NOMO-1 (cell line): ENCODE data around the gene PRDM16.

Source experiments
- DNase-seq, 2 experiments: peaks; one replicate each; lab custom pipeline; 2025; ENCODE audit not compliant: unreplicated experiment in 2 of 2; lab: John Stamatoyannopoulos, UW

Gene PRDM16

DNA sequence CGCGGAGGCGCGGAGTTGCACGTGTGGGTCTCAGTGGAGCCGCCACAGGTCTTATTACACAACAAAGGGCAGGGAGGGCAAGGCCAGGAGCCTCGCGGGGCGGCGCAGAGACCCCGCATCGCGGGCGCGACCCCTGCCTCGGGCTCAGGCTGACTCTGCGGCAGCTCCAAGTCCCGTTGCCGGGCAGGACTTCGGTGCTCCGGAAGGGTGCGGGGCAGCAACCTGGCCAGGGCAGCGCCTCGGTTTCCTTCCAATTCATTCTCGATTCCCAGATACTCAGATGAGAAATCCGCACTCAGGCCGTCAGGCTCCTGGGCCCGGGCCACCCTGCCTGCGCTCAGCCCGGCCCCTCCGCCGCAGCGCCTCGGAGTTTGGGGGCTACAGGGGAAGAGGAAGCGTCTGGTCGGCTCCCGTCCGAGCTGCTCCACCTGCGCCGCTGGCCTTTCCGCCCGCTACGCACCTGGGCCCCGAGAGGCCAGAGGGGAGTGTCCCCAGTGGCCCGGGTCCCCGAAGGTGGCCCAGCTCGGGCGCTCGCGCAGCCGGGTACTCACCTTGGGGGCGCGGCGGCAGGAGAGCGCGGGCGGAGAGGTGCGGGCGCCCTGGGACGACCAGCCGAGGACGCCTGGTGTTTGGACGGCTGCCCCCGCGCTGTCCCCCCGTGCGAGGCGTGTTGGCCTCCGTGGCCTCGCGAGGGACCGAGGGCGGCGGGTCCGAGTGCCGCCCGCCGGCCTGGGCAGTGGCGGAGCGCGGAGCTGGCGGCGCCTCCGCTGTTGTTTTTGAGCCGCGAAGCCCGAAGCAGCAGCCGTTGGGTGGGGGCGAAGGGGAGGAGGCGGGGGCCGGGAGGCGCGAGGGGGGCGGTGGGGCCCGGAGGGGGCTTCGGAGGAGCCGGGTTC lies 1.1 kb upstream of the PRDM16 start:
- DNase-seq, result no peak

DNA sequence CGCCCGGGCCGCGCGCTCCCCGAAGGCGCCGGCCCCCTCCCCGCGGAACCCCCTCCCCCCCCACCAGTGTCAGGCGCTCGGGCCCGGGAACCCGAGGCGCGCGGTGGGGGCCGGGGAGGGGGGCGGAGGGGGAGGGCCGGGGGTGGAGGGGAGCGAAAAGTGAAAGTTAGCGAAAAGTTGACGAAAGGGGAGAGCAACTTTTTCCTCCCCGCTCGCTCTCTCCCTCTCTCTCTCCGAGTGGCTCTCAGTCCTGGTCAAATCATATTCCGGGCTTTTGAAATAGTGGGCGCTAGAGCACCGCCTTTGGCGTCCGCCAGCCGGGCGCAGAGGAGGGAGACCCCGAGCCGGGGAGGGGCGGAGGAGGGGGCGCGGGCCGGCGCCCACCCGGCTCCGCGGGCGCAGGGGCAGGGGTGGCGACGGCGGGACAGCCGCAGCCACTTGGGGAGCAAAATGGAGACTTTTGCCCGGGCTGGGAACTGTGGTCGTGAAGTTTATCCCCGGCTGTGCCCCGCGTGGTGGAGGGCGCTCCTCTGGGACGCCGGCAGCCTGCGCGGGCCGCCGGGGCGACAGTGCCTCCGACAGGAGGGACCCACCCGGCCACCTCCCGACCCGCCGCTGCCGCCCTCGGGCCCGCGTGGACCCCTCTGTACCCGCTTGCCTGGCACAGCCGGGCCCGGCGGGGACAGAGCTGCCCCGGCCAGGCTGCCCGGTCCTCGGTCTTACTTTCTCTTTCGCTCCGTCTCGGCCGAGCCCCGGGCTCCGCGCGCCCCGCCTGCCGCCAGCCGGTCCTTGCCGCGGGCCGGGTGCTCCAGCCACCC lies 697 bp downstream of the PRDM16 start:
- peak; percentile 17 to 27 for DNase-seq

DNA sequence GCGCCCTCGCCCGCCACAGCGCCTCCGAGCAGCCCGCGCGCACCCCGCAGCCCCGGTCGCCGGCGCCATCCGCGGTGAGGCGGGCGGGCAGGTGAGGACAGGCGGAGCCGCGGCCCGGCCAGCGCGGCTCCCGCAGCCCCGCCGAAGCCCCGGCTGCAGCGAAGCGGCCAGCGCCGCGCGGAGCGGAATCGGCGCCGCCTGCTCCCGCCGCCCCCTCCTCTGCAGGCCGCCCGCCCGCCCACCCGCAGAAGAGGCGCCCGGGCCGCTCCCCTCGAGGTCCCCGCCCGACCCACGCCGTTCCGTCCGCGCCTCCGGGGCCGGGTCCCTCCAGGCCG lies 1.3 kb downstream of the PRDM16 start:
- no peak for DNase-seq

DNA sequence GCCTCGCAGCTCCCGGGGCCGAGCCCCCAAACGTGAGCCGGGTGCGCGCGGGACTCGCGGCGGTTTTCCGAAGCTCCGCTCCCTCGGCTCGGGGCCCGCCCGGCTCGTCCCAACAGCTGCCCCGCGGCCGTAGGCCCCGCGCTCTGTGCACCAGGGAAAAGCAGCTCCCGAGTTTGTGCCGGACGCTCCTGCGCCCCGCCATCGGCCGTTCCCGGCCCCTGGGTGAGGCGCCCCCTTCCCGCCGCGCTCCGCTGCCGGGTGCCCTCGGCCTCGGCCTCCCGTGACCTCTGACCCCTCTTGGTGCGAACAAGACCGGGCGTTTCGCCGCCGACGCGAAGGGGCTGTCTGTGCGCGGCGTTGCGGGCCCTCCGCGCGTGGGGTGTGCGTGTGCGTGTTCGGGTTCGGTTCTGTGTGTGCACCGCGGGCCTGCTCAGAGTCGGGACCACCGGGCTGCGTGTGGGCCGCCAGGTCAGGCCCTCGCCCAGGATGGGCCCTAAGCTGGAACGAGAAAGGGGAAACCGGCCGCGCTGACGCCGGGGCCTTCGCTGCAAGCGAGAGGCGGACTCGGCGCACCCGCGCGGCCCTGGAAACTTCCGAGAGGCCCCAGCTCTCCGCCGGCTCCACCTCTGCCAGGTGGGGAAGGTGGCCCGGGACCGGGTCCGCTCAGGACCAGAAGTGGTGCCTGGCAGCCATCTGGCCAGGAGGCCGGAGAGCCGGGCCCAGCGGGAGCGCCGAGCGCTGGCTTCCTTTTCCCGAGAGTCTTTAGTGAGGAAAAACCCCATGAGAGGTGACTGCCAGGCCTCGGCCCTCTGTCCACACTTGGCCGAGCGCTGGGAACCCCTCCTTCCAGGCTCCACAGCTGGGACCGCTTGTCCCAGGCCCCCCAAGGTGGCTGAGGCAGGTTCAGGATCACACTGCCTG lies 1.9 kb downstream of the PRDM16 start:
- no peak for DNase-seq

DNA sequence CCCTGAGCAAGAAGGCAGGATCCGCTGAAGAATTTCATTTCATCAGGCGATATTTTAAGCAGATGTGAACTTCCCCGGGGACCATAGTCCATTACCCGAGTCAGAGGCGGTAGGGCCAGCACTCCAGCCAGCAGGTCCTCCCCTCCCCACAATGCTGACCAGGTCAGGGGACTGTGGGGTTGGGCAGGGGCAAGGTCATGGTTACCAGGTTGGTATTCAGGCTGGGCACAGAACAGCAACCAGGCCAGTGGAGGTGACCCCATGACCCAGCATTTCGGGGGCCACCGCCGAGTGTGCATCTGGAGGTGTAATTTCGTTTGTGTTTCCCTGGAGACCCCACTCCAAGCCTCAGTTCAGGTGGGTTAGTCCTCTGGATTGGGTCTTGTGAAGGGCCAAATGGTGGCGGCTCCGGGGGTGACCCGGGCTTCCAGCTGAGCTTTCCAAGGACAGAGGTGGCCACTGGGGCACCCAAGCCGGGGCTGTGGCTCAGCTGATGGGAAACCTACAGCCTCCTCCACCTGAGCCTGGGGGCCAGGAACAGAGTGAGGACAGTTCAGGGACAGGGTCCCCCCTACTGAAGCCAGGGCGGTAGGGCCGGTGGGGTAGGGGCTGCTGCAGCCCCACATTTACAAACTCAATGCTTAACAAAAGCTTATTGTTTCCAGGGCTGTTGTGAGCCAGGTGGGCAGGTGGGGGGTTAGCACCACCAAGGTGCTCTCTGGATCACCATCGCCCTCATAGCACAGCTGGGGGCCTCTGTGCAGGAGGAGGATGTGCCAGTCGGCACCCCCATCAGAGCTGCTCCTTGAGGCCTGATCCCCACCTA lies 2.8 kb downstream of the PRDM16 start:
- DNase-seq, result no peak

DNA sequence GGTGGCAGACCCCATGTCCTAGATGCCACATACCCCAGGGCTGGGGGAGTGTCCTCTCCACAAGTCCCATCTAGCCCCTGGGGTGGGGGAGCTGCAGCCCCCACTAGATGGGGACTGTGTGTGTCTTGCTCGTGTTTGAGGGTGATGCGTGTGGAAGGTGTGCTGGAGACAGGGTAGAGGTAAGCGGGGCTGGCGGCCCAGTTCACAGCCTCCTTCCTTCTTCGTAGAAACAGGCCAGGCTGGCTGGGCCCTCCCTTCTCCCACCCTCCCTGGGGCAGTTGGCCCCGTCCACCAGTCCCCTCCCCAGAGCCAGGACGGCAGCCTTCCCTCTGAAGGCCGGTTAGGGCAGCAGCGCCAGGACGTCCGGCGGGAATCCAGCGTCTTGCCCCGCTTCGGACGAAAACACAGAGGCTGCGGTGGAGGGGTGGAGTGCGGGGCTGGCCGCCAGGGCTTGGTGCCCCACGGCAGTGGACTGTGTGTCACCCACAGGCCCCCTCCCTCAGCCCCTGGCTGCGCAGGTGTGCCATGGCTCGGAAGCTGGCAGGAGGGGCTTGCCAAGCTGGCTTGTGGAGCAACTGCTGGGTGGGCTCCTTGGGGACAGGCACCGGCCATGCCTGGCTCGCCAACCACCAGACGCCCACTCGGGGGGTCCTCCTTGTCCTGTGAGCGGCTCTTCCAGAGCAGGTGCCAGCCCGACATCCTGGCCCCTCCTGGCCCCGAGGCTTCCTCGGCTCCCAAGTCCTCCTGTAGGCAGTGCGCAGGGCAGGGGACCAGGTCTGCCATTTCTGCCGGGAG lies 3.6 kb downstream of the PRDM16 start:
- no peak for DNase-seq

DNA sequence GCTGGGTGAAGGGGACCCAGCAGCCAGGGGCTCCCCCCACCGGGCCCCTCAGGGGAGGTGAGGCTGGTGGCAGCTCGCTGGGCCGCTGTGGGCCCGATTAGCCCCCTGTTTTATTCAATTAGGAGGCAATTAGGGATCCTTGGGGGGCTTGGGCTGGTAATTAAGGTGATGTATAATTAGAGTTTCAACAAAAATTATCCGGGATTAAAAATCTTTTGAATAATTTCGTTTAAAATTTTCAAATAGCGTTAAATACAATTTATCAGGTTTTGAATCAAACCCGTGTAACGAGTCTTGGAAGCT lies 4.1 kb downstream of the PRDM16 start:
- no peak for DNase-seq

DNA sequence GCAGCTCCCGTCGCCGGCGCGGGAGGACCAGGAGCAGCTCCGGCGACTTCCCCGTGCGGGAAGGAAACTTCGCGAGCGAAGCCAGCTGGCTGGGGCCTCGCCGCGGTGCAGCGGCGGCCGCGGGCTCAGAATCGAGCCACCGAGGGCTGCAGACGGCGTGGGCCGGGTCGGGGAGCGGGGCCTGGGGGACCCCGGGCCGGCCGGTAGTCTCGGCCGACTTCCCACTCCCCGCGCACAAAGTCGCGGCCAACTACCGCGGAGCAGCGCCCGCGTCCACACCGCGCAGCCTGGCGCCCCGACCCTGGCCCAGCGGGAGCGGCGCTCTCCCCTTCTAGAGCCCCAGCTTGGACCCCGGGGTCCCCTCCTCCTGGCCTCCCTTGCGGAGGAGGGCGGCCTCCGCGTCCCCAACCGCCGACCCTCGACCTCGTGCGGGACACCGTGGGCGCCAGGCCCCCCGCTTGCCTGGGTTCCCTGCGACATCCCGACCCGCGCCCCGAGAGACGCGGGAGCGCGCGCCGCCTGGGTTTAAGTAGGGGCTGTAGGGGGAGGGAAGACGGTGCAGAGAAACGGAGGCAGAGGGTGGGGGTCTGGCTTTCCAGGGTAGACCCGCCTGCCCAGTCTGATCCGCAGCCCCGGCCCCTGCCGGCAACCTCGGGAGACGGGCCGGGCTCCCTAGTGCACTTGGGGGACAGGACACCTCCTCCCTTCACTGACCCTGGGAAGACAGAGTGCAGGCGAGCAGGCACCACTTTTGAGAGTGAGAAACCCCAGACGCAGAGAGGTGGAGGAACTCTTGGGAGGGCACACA lies 4.7 kb downstream of the PRDM16 start:
- DNase-seq, result no peak

DNA sequence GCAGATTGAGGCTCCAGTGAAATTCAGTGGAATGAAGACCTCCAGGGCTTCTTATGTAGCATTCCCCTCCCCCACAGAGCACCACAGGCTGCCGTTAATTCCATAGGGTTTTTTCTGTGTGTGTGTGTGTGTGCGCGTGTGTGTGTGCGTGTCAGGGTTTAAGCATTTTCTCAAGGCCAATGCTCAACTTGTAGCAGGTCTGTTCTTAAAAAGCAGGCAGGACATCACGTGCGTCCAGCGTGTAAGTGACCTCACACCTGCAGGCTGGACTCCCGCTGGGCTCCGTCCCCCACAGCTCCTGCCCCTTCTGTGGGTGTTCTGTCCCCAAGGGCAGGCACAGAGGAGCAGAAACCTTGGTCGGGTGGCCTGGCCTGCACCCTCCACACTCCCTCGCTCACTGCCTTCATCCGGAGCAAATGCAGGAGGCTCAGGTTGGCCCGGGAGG lies 5.3 kb downstream of the PRDM16 start:
- no peak for DNase-seq

DNA sequence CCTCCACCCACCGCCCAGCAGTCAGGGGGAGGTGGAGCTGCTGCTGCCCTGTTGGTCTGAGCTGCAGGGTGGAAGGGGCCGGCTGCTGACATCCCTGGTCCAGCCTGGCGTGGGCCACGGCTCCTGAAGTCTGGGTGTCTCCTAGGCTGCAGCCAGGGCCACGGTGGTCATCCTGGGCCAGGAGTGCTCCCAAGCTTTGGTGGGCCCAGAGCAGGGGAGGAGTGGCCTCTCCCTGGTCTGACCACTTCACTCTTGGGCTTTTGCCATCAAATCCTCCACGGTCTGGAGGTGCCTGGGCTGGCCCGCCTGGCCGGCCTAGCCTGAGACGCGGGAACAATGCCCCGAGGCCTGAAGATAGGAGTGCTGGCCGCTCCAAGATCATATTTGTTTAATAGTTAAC lies 5.8 kb downstream of the PRDM16 start:
- DNase-seq, result no peak

DNA sequence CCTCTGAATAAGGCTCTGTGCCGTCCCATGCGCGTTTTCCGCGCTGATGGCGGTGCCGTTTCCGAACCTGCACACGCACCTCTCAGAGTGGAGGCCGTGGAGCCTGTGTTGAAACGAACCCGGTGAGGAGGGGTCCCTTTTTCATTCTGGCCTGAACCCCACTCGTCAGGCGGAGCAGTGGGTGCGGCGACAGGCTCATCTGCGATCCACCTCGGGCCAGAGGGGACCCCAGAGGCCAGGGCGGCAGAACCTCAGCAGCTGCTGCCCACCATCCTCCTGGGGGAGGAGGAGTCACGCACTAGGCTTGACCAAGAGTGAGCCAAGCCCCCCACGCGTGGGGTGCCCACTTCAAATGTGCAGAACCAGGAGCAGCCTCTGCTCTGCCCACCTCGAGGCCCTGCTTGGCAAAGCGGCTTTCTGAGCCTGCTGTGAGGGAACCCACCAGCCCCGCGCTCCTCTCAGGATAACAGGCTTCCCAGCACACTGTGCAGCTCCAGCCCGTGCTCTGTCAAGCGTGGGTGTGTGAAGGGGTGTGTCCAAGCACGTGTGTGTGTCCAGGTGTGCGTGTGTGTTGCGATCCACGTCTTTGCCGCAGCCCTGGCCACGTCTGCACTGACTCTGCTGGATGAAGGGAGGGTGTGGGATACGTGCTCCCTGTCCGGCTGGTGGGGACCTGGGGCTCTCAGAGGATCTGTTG lies 6.8 kb downstream of the PRDM16 start:
- no peak for DNase-seq

DNA sequence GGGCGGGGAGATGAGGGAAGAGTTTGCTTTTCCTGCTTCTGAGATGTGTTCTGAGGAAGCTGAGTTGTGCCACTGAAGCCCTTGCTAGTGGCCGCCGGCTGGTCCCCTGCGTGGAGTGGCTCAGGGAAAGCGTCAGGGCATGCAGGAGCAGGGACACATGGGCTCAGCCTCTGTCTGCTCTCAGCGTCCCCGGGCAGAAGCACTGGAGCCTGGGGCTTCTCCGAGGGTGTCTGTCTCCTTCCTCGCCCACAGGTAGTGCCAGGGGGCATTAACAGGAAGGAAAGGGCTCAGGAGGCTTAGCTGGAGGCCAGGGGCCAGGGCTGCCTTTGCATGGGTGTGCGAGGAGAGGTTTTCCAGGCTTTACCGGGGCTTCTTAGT lies 7.3 kb downstream of the PRDM16 start:
- DNase-seq, result no peak

DNA sequence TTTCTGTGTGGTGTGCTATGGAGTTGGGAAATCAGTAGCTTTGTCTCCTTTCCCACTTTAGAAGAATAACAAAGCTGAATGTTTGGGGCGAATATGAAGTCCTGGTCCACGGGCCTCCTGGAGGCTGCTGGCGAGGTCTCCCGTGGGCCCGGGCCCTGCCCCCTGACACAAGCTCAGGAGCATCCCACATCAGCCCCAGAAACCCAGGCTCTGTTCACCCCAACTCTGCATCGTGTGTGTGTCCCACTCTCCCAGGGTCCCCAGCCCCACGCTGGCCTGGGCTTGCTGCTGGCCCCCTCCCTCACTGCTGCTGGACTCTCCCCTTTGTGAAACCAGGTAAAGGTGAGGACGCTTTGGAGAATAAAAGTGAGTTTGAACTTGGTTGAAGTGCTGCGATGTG lies 8.1 kb downstream of the PRDM16 start:
- DNase-seq, result no peak

DNA sequence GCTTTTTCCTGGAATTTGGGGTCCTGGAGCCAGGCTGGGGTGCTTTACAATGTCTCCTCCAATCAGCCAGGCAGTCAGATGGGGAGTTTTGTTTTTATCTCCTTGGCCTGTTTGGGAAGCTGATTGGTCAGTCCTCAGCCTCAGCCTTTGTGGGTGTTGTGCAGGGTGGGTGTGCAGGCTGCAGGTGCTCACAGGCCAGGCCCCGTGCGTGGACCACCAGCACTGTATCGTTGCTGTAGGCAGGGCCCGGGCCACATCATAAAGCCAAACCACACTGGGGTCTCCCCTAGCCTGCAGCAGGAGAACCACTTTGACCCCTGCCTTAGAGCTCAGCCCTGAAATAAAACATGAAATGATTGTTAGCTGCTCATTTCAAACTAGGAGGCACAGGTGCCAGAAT lies 8.6 kb downstream of the PRDM16 start:
- DNase-seq, result no peak

DNA sequence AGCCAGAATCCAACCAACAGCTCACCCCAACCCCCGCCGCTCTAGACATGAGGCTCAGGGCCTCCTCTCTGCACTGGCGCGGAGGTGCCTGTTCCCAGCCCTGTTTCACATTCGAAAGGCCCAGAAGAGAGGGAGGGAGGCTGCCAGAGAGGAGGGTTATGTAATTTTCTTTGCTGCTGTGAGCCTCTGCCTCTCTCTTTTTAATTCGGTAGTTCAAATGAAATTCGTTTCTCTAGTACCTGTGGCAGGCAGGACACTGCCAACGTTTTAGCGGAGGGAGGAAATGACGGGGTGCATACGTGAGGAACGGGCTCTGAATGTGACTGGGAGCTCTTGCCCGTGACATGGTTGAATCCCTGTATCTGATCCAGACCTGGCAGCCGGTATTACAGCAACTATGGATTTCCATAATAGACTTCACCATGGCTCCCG lies 9.4 kb downstream of the PRDM16 start:
- DNase-seq, result no peak

DNA sequence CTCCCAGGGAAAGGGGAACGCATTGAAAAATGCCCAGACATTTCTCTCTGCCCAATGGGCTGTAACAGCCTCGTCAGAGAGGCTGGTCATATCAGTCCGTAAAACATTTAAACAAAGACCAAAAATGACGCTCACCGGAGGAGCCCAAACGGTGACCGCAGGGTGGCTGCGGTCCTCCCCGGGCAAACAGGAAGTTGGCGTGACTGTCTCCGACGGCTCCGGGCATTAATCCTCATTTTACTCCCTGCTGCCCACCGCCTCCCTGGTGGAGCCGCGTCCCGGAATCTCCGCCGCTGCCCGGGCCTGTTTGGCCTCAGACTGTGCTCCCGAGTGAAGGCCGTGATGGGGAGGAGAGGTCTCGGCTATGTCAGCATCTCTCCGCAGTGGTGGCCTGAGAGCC lies 9.9 kb downstream of the PRDM16 start:
- DNase-seq, result no peak

DNA sequence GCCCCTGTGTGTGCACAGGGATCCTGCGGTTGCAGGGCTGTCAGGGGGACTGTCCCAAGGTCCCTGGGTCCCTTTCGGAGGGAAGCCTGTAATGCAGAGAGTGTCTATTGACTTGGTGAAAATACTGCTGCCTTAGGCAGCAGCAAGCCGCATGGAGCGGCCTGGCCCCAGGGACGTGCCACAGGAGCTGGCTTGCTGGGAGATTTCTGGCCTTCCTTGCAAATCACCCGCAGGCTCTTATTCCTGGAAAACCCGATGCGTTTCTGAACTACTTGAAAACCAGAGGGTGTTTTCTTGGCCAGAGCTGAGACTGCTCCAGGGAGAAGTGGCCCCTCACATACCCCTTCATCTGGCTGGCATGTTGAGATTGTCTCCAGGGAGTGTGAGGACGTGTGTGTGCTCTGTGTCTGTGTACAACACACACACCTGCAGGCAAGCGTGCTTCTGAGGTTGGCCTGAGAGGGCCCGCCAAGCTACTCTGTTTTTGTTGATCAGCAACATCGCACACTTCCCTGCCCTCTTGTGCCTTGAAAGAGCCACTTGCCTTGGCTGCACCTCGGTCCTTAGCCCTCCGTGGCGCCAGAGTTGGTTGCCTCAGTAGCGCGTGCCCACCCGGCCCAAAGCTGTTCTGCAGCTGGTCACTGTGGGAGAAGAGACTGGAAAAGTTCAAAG lies 10.5 kb downstream of the PRDM16 start:
- DNase-seq, result no peak
